GM19239 (cell line): ENCODE measurements around the gene KANSL3.
"Not testable (repeated sequence)": the region's sequence is repeated elsewhere in the genome, so short reads cannot be mapped to it uniquely, and the experiment has no call there.

Source experiments
- DNase-seq: peaks from one replicate; pipeline ENCODE4 v3.0.0; 2011; ENCODE audit warnings: low spot score; ENCODE audit not compliant: insufficient read length
- FAIRE-seq: peaks from 2 replicates; lab custom pipeline; 2011; peaks lifted over from hg19 to GRCh38; lab: Jason Lieb, UNC

KANSL3 gene

GRCh38 chr2:96638144-96639121 lies at the start of gene KANSL3:
Gene KANSL3 (minus strand): TSS chr2:96638312. CDS start chr2:96637135, 1,177 bp downstream.
- FAIRE-seq (peak; percentile 90), DNase-seq (peak; percentile 70)

DNA sequence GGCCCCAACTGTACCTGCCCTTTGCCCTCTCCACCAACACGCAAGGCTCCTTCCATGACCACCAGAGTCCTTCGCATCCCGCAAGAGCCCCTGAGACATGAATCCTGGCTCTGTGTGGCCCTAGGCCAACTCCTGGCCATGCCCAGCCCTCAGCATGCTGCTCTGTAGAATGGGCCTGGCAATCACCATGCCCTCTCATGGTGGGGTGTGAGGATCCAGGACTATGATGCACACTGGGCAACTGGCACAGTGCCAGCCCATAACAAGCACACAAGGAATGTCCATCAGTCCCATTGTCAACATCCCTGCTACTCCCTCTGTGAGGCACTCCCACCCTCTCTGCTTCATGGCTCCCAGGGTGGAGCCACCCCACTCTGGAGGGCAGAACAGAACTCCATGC lies 49.2 kb upstream of the KANSL3 start:
- FAIRE-seq (no peak), DNase-seq (no peak)

GRCh38 chr2:96685577-96686459 lies 47.7 kb upstream of the KANSL3 start:
- no peak for DNase-seq
- no peak for FAIRE-seq

DNA sequence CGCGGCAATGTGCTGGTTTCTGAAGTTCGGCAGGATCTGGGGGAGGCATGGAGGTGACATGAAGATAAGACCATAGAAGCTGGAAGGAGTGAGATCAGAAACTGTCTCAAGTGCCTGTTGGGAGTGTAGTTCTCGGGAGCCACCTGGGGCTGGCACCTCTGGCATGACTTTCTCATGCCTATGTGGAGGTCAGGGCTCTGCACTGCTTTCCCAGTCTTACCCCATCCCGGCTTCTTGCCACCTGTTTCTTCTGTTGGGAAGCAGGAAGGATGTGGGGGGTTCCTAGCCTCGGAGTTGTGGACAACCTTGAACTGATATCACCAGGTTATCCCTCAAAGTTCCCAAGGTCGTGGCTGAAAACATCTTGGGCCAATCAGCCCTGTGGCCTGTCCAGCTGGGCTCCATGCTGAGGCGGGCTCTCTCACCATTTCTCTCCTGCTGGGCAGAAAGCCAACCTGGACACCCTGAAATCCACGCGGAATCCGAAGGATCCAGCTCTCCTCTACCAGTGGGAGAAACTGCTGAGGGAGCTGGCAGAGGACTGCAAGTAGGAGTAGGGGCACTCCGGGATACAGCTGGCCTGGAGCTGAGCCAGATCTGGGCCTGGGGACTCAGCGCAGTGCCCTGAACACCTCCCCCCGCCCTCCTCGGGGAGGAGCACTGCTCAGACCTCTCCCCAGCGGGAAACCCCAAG lies 46.9 kb upstream of the KANSL3 start:
- FAIRE-seq, result no peak

DNA sequence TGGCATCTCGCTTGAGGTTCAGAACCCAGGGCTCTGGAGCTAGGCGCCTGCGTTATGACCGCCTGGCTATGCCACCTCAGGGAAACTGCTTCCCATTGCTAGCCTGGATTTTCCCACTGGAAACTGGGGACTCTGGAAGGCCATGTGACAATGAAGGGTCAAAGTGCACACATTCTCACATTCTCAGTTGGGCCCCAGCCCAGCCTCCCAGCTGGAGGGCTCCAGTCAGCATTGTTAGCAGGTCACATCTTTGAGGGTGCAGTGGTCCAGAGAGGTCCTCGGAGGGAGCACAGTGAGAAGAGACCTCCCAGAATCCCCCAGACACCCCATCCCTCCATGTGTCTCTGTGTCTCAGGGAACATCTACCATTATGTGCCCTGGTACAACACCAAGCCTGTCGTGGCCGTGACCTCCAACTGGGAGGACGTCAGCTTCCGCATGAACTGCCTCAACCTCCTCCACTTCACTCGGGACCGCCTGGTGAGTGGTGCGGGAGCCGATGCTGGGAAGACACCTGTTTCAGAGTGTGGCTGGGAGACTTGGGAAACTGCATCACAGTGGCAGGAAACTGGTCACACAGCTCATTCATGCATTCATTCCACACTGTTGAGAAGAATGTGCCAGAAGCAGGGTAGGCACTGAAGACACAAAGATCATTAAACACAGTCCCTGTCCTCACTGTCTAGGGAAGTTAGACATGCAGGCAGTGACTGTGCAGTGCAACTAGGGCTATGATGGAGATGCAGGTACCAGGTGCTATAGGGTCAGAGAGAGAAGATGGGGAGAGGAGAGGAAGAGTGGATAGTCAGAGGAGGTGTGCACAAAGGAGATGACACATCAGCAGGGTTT lies 46.1 kb upstream of the KANSL3 start:
- no peak for FAIRE-seq

More for the DNA sequence above, 46.9 kb upstream of the KANSL3 start:
- no peak for DNase-seq

GRCh38 chr2:96683307-96683706 lies 45.2 kb upstream of the KANSL3 start:
- DNase-seq (no peak), FAIRE-seq (no peak)

More for the DNA sequence above, 46.1 kb upstream of the KANSL3 start:
- DNase-seq, result no peak

GRCh38 chr2:96681540-96681939 lies 43.4 kb upstream of the KANSL3 start:
- no peak for FAIRE-seq
- no peak for DNase-seq

DNA sequence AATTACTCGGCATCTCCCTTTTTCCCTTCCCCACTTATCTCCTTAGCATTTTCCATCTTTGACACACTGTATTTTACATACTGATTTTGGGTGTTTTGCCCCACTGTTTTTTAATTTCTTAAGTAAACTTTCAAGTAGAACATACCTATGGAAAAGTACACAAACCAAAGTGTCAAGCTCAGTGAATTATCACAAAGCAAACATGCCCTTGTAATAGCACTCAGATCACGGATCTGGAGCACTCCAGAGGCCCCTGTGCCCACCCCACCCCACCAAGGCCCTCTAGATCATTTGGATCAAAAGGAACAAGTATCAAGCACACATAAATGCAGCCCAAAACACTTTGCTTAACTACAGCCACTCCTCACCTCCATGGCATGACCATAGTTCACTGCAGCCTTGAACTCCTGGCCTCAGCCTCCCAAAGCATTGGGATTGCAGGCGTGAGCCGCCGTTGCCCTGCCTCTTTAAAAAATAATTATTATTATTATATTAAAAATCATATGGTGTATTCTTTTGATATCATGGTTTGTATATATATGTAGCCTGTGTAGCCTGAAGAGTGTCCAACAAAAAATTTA lies 42.5 kb upstream of the KANSL3 start:
- no peak for FAIRE-seq

DNA sequence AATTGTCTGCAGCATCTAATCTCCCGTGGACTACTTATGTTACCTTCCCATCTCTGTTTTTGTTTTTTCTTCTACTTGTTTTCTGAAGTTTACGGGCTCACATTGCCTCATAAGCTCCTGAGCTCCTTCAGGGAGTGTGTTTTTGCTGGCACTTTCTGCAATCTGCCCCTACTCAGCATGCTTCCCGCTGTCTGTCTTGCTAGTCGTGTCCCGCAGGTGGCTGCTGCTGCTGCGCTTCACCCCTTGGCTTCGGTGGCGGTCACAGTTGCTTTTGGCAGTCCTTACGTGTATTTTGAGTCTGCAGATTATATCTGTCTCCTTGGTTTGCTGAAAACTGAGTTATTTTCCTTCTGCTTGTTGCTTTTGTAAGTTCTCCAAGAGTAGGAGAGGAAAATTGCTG lies 41.7 kb upstream of the KANSL3 start:
- no peak for DNase-seq
- no peak for FAIRE-seq

More for the DNA sequence above, 42.5 kb upstream of the KANSL3 start:
- DNase-seq, result no peak

DNA sequence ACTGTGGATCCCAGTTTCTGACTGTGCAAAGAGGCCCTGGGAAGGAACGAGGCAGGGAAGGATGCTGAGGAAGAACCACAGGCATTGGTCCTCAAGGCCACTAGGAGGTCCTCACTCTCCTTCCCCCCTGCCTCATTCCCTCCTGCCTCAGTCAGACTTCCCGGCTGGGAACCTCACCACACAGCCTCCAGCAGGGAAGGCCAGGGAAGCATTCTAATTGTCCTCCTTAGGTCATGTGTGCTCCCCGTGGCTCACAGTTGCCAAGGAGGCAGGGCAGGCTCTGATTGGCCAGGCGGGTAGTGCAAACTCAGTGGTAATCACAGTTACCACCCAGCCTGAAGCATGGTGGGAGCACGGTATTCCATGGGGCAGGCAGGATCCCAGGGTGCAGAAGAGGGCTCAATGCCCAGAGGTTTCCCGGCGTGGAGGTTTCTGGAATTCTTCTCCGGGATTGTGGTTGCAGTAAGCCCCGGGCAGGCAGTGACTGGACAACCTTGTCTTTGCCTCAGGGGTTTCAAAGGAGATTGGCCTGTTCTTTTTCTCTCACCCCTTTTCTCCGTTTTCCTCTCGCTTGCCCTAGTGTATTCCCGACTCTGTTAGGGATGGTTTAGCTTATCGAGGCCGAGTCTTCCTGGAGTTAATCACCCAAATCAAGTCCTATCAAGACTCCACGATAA lies 31.6 kb upstream of the KANSL3 start:
- DNase-seq, result no peak
- FAIRE-seq, result no peak

GRCh38 chr2:96668771-96669170 lies 30.7 kb upstream of the KANSL3 start:
- FAIRE-seq, result no peak
- DNase-seq, result no peak

GRCh38 chr2:96665717-96666116 lies 27.6 kb upstream of the KANSL3 start:
- not testable (repeated sequence) for FAIRE-seq, DNase-seq

- FAIRE-seq, result no peak
Measured at GRCh38 chr2:96665083-96665569, 27.0 kb upstream of the KANSL3 start.

DNA sequence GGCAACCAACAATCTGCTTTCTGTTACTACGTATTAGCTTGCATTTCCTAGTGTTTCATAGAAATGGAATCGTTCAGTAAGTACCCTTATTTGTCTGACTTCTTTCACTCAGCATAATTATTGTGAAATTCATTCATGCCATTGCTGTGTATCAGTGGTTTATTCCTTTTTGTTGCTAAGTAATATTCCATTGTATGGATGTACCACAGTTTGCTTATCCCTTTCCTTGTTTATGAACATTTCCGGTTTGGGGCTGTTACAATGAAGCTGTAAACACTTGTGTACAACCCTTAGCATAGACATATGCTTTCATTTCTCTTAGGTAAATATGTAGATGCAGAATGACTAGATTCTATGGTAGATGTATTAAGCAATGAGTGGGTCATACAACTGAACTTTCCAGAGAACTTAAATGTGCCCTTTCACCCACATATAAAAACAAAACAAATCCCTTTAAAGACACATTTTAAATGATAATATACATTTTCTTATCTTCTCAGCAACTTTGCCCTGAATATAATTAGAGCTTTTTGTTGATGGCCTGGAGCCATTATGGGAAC lies 26.3 kb upstream of the KANSL3 start:
- DNase-seq (no peak), FAIRE-seq (no peak)

More at GRCh38 chr2:96665083-96665569, 27.0 kb upstream of the KANSL3 start:
- DNase-seq, result no peak

GRCh38 chr2:96663829-96664228 lies 25.7 kb upstream of the KANSL3 start:
- DNase-seq, result no peak
- FAIRE-seq, result no peak

DNA sequence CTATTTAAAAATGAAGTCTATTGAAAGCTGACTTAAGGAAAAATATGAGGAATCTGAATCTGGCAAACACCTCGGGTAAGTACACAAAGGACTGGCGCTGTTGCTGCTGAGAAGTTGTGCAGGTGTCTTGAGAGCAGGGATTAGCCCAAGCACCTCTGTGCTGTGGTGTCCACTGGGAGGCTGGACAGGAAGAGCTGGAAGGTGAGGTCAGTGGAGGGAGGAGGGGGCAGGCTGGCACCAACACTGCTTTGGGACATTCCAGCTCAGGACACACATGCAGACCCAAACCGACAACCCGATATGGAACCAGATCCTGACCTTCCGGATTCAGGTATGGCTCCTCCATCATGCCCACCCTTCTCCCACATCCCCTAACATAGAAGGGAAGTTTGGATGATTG lies 25.1 kb upstream of the KANSL3 start:
- FAIRE-seq (no peak), DNase-seq (no peak)

DNA sequence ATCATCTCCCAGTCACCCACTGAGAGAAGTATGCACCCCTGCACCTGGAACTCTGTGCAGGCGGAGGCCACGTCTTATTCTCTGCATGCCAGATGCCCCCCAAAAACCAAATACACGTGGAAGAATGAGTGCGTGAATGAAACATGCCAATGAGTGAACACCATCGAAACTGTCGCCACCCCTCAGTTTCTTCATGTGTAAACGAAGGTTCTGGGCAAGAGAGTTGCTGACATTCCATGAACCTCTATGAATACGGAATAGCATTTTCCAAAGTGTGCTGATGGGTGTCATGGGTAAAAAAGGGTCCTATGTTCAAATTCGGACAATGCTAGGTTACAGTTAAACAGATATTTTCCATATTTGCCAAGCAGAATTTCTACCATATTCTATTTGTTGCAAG lies 24.2 kb upstream of the KANSL3 start:
- DNase-seq (no peak), FAIRE-seq (no peak)

GRCh38 chr2:96661324-96661723 lies 23.2 kb upstream of the KANSL3 start:
- DNase-seq, result no peak
- no peak for FAIRE-seq
